HepG2 (cell line): ENCODE results near the gene OGFR. TPM values are rescaled to one million over a fixed set of nuclear protein-coding genes. Genes with fewer than 3 reads are reported as not detected.
A peak's percentile ranks its signal among the peaks of the same experiment; 100 is the strongest.

Source experiments
- BRD4 ChIP-seq: sonication (generic); formaldehyde crosslinking; IDR thresholded peaks from 2 replicates; pipeline ENCODE4 v1.4.0; 2020; ENCODE audit warnings: missing genetic modification reagents
- GFI1 ChIP-seq: sonication (generic); formaldehyde crosslinking; IDR thresholded peaks from 2 replicates; pipeline ENCODE4 v1.5.0; 2020; ENCODE audit warnings: missing genetic modification reagents, mild to moderate bottlenecking, borderline replicate concordance
- HNRNPUL1 ChIP-seq: fragments of 200-400 bp; formaldehyde crosslinking; IDR thresholded peaks from 2 replicates; pipeline ENCODE4 v1.6.1; 2017; ENCODE audit warnings: low read depth, mild to moderate bottlenecking, low read length, moderate library complexity
- IRF1 ChIP-seq: sonication (generic); formaldehyde crosslinking; IDR thresholded peaks from 2 replicates; pipeline ENCODE4 v1.4.0; 2020; ENCODE audit warnings: low read depth, mild to moderate bottlenecking, missing genetic modification reagents
- KLF15 ChIP-seq: sonication (generic); formaldehyde crosslinking; IDR thresholded peaks from 2 replicates; pipeline ENCODE4 v1.8.1; 2023; ENCODE audit warnings: borderline replicate concordance, mild to moderate bottlenecking, inconsistent platforms, missing genetic modification reagents, mixed read lengths
- MTA1 ChIP-seq: sonication (generic); formaldehyde crosslinking; IDR thresholded peaks from 2 replicates; pipeline ENCODE4 v1.4.0; 2020; ENCODE audit warnings: missing genetic modification reagents, mild to moderate bottlenecking, borderline replicate concordance
- SKI ChIP-seq: fragments of 450-650 bp; IDR thresholded peaks from one replicate; pipeline ENCODE4 v1.6.1; 2018; ENCODE audit warnings: mild to moderate bottlenecking; ENCODE audit not compliant: partially characterized antibody
- SNRNP70 ChIP-seq: fragments of 200-400 bp; formaldehyde crosslinking; IDR thresholded peaks from 2 replicates; pipeline ENCODE4 v1.6.1; 2017; ENCODE audit warnings: mild to moderate bottlenecking, low read depth, low read length, moderate library complexity
- SP4 ChIP-seq: sonication (generic); formaldehyde crosslinking; IDR thresholded peaks from 2 replicates; pipeline ENCODE4 v1.8.1; 2023; ENCODE audit warnings: mild to moderate bottlenecking, missing genetic modification reagents
- STAG1 ChIP-seq: sonication (generic); formaldehyde crosslinking; IDR thresholded peaks from 2 replicates; pipeline ENCODE4 v1.4.0; 2020; ENCODE audit warnings: missing genetic modification reagents
- TAF1 ChIP-seq: sonication (generic); formaldehyde crosslinking; IDR thresholded peaks from 2 replicates; pipeline ENCODE4 v1.4.0; 2020; ENCODE audit warnings: missing genetic modification reagents
- TFE3 ChIP-seq: IDR thresholded peaks from 2 replicates; pipeline ENCODE4 v1.6.1; 2016
- ZNF282 ChIP-seq: fragments of 450-650 bp; IDR thresholded peaks from 2 replicates; pipeline ENCODE4 v1.6.1; 2018; ENCODE audit not compliant: partially characterized antibody
- ZNF501 ChIP-seq: sonication (generic); formaldehyde crosslinking; IDR thresholded peaks from 2 replicates; pipeline ENCODE4 v1.5.1; 2020; ENCODE audit warnings: mild to moderate bottlenecking, moderate library complexity, missing genetic modification reagents
- ZNF552 ChIP-seq: sonication (generic); formaldehyde crosslinking; IDR thresholded peaks from 2 replicates; pipeline ENCODE4 v1.9.0; 2022; ENCODE audit warnings: missing genetic modification reagents, mild to moderate bottlenecking, borderline replicate concordance
- ZNF572 ChIP-seq: sonication (generic); formaldehyde crosslinking; IDR thresholded peaks from 2 replicates; pipeline ENCODE4 v1.5.1; 2020; ENCODE audit warnings: mild to moderate bottlenecking, missing genetic modification reagents
- ZNF672 ChIP-seq: sonication (generic); formaldehyde crosslinking; IDR thresholded peaks from 2 replicates; pipeline ENCODE4 v1.8.1; 2022; ENCODE audit warnings: missing genetic modification reagents
- ZNF678 ChIP-seq: sonication (generic); formaldehyde crosslinking; IDR thresholded peaks from 2 replicates; pipeline ENCODE4 v1.4.0; 2020; ENCODE audit warnings: mild to moderate bottlenecking, missing genetic modification reagents
- ZNF713 ChIP-seq: sonication (generic); formaldehyde crosslinking; IDR thresholded peaks from 2 replicates; pipeline ENCODE4 v1.4.0; 2020; ENCODE audit warnings: mild to moderate bottlenecking, missing genetic modification reagents
- ZNF850 ChIP-seq: sonication (generic); formaldehyde crosslinking; conservative IDR thresholded peaks from 2 replicates; pipeline ENCODE4 v1.9.0; 2021; ENCODE audit warnings: mild to moderate bottlenecking, missing genetic modification reagents
- polyA plus RNA-seq, 8 experiments: library from polyadenylated mRNA; depleted of rRNA in 3 of 8; stranded (reverse) in 7 of 8; unstranded in 1 of 8; fragments of >200 nt; fragmentation: Illumina TruSeq in 4 of 8; extraction: Trizol in 4 of 8; gene quantifications; 2 replicates each; pipeline versions ENCODE4 v1.2.1 to v1.2.3, GENCODE V29; 2011 to 2016; ENCODE audit warnings: low read depth in 4 of 8, missing spikeins in 1 of 8, mixed read lengths in 1 of 8; ENCODE audit not compliant: insufficient read depth in 1 of 8
- total RNA-seq, 5 experiments: library from RNA; depleted of rRNA; stranded (reverse); fragments of >200 nt; fragmentation: Illumina TruSeq; extraction: Trizol; gene quantifications; 2 replicates each; pipeline ENCODE4 v1.2.3, GENCODE V29; 2016; ENCODE audit warnings: low read depth in 1 of 5
- TF ChIP-seq, protein P1 (sequence below): sonication (generic); formaldehyde crosslinking; IDR thresholded peaks from 2 replicates; pipeline ENCODE4 v1.4.0; 2020; ENCODE audit warnings: missing genetic modification reagents
- TF ChIP-seq, protein P2 (sequence below): IDR thresholded peaks from 2 replicates; pipeline ENCODE4 v1.6.1; 2018; ENCODE audit warnings: missing genetic modification reagents, mild to moderate bottlenecking, missing compliant biosample characterization
- TF ChIP-seq, protein P3 (sequence below): sonication (generic); formaldehyde crosslinking; conservative IDR thresholded peaks from 2 replicates; pipeline ENCODE4 v1.4.0; 2020; ENCODE audit warnings: missing genetic modification reagents

Gene OGFR
- total and polyA plus RNA-seq, 2 of the 13 experiments (the other 11 are each of a cell fraction or from before 2014, with no cell fraction given) = 47.7 to 81.8 TPM

GRCh38 chr20:62794007-62794724 is 10.5 kb upstream of the OGFR start (continued):
- TF ChIP-seq TFE3 (no peak), STAG1 (CRISPR knock-in tag) (no peak; the same call in 1 of the 2 replicates), ZNF552 (CRISPR knock-in tag) (no peak; the same call in 1 of the 2 replicates), ZNF672 (CRISPR knock-in tag) (no peak), ZNF713 (CRISPR knock-in tag) (peak; percentile 85; the same call in 1 of the 2 replicates), GFI1 (CRISPR knock-in tag) (no peak; the same call in 1 of the 2 replicates), BRD4 (CRISPR knock-in tag) (peak; percentile 35; the same call in 1 of the 2 replicates), MTA1 (0 out of 2 replicates have a peak, but pooled peaks have one; percentile 61), HNRNPUL1 (no peak), TAF1 (CRISPR knock-in tag) (peak; percentile 90), KLF15 (CRISPR knock-in tag) (peak; percentile 31; the same call in 1 of the 2 replicates), IRF1 (CRISPR knock-in tag) (0 out of 2 replicates have a peak, but pooled peaks have one; percentile 61), ZNF678 (CRISPR knock-in tag) (0 out of 2 replicates have a peak, but pooled peaks have one; percentile 36), ZNF501 (CRISPR knock-in tag) (peak; percentile 11; the same call in 1 of the 2 replicates), SKI (no peak), ZNF850 (CRISPR knock-in tag) (peak; percentile 91; the same call in 1 of the 2 replicates), SP4 (CRISPR knock-in tag) (peak; percentile 100), SNRNP70 (no peak), ZNF572 (peak; percentile 98), ZNF282 (no peak)
- TF ChIP-seq, protein P1, sequence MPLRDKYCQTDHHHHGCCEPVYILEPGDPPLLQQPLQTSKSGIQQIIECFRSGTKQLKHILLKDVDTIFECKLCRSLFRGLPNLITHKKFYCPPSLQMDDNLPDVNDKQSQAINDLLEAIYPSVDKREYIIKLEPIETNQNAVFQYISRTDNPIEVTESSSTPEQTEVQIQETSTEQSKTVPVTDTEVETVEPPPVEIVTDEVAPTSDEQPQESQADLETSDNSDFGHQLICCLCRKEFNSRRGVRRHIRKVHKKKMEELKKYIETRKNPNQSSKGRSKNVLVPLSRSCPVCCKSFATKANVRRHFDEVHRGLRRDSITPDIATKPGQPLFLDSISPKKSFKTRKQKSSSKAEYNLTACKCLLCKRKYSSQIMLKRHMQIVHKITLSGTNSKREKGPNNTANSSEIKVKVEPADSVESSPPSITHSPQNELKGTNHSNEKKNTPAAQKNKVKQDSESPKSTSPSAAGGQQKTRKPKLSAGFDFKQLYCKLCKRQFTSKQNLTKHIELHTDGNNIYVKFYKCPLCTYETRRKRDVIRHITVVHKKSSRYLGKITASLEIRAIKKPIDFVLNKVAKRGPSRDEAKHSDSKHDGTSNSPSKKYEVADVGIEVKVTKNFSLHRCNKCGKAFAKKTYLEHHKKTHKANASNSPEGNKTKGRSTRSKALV (CRISPR knock-in tag) = peak; percentile 43; the same call in 1 of the 2 replicates
- TF ChIP-seq, protein P2, sequence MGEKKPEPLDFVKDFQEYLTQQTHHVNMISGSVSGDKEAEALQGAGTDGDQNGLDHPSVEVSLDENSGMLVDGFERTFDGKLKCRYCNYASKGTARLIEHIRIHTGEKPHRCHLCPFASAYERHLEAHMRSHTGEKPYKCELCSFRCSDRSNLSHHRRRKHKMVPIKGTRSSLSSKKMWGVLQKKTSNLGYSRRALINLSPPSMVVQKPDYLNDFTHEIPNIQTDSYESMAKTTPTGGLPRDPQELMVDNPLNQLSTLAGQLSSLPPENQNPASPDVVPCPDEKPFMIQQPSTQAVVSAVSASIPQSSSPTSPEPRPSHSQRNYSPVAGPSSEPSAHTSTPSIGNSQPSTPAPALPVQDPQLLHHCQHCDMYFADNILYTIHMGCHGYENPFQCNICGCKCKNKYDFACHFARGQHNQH (CRISPR knock-in tag) = peak; percentile 41; the same call in 1 of the 2 replicates
- TF ChIP-seq, protein P3, sequence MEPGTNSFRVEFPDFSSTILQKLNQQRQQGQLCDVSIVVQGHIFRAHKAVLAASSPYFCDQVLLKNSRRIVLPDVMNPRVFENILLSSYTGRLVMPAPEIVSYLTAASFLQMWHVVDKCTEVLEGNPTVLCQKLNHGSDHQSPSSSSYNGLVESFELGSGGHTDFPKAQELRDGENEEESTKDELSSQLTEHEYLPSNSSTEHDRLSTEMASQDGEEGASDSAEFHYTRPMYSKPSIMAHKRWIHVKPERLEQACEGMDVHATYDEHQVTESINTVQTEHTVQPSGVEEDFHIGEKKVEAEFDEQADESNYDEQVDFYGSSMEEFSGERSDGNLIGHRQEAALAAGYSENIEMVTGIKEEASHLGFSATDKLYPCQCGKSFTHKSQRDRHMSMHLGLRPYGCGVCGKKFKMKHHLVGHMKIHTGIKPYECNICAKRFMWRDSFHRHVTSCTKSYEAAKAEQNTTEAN (CRISPR knock-in tag) = no peak; the same call in none of the 2 replicates
